22Rv1 (cell line): ENCODE data around the gene EID1.
"Not testable (repeated sequence)": the region's sequence is repeated elsewhere in the genome, so short reads cannot be mapped to it uniquely, and the experiment has no call there.

Experiments
- H3K27ac ChIP-seq: fragments of 450-650 bp; 2 replicates; pipeline ENCODE4 v1.5.1; 2017
- ZFX ChIP-seq: fragments of 450-650 bp; IDR thresholded peaks from 2 replicates; pipeline ENCODE4 v1.6.1; 2017; ENCODE audit warnings: antibody characterized with exemption, borderline replicate concordance
- TF ChIP-seq, protein P1 (sequence below): fragments of 450-650 bp; IDR thresholded peaks from 2 replicates; pipeline ENCODE4 v1.5.1; 2017; ENCODE audit warnings: mild to moderate bottlenecking

The EID1 gene

DNA sequence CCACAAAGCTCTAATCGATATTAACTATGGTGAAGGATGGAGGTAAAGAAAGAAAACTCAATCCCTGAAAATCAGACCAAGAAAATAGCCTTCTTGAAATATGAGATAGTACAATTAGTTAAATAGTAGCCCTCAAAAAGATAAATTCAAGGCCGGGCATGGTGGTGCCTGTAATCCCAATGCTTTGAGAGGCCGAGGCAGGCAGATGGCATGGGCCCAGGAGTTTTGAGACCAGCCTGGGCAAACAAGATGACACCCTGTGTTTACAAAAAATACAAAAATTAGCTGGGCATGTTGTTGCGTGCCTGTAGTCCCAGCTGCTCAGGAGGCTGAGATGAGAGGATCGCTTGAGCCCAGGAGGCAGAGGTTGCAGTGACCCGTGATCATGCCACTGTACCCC is 35.4 kb upstream of the EID1 start:
- no peak for TF ChIP-seq ZFX
- TF ChIP-seq, protein P1, sequence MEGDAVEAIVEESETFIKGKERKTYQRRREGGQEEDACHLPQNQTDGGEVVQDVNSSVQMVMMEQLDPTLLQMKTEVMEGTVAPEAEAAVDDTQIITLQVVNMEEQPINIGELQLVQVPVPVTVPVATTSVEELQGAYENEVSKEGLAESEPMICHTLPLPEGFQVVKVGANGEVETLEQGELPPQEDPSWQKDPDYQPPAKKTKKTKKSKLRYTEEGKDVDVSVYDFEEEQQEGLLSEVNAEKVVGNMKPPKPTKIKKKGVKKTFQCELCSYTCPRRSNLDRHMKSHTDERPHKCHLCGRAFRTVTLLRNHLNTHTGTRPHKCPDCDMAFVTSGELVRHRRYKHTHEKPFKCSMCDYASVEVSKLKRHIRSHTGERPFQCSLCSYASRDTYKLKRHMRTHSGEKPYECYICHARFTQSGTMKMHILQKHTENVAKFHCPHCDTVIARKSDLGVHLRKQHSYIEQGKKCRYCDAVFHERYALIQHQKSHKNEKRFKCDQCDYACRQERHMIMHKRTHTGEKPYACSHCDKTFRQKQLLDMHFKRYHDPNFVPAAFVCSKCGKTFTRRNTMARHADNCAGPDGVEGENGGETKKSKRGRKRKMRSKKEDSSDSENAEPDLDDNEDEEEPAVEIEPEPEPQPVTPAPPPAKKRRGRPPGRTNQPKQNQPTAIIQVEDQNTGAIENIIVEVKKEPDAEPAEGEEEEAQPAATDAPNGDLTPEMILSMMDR = no peak
- H3K27ac ChIP-seq = no peak overlapping the region

DNA sequence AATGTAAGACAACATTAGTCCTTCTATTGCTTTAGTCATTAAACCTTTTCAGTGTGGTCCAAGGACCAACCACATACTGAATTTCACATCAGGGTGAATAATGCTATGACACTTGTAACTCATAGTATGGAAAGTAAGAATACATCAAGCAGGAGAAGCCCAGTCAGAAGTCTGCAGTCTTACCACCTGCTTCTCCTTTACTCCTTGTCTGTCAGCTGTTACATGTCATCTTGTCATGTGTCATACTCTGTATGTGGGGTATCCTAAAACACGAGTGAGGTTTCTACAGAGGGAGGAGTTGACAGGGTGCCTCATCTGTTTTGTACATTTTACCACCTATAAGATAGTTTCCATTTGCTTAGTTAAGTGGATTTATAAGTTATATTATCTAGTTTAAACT is 32.8 kb upstream of the EID1 start:
- TF ChIP-seq ZFX = no peak
- TF ChIP-seq, protein P1 = no peak
- no peak overlapping the region for H3K27ac ChIP-seq

DNA sequence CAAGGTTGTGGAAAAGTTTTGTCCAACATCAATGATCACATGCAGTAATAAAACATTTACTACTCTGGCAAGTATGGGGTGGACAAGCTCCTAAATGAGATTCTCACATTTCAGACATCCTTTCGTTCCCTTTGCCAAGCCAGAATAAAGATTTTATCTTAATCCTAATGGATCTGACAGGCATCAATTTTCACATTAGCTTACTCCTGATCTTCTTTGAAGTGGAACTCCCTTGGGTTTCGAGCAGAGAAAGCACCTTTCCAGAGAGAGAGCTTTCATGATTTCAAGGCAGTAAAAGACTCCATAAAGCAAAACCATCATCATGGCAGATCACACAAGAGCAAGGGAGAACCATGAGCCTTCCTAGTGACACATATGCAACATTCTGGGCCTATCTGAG is 27.3 kb upstream of the EID1 start:
- H3K27ac ChIP-seq = no peak overlapping the region
- no peak for TF ChIP-seq ZFX
- TF ChIP-seq, protein P1 = no peak

DNA sequence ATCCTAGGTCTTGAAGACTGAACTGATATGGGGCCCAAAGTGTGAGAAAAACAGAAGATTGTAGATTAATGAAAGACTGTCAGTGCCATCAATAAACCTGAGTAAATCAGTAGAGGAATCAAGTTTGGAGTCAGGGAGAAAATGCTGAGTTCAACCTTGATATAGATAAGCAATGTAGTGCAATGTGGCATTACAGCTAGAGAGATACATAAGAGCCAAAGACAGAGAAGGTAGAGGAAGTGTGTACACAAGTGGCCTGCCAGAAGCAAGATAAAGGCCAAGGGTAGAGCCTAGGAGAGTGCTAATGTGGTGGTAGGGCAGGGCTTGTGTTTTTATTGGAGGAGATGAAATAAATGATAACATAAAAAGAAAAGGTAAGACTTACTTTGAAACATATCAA is 26.0 kb upstream of the EID1 start:
- H3K27ac ChIP-seq = no peak overlapping the region
- TF ChIP-seq, protein P1 = no peak
- TF ChIP-seq ZFX = no peak

DNA sequence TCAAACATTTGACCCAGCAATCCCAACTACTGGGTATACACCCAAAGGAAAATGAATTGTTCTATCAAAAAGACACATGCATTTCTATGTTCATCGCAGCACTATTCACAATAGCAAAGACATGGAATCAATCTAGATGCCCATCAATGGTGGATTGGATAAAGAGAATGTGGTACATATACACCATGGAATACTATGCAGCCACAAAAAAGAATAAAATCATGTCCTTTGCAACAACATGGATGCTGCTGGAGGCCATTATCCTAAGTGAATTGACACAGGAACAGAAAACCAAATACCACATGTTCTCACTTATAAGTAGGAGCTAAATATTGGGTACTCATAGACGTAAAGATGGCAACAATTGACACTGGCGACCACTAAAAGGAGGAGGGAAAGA is 23.5 kb upstream of the EID1 start:
- H3K27ac ChIP-seq = not testable (repeated sequence)

DNA sequence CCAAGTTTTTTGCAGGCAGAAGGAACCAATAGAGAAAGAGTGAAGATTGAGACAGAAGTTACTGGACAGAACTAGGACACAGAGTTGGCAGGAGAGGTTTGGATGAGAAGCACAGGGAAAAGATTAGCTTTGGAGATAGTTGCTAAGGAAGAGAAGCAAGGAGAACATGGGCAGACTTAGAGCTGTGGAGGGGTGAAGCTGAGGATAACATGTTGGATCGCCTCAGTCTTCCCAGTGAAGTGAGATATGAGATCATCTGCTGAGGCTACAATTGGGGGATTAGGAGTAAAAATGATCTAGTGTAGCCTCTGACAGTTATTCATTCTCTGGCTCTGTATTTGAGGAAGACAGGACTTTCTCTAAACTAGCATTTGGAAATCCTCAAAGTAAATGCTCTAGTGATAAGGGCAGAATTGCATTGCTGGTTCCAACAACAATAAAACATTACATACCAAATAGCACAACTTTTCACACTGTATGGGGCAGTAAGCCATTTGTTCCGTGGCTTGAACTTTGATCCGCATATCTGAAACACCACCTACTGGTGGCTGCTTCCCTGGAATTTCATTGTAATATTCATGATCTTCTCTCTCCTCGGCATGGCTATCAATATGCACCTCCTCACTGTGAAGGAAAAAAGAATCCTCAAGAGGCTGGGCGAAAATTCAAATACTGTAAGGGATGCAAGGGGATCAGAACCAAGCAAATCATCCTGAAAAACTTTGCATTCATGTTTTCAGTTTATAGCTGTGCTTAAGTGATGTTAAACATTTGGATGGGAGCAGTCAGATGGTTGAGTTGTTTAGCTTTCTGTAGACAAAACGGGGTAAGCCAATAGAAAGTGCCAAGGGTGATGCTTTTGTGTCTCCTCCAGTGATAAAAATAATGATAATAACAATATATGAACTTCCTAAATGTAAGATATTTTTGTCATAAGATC is 22.2 kb upstream of the EID1 start:
- no peak overlapping the region for H3K27ac ChIP-seq
- no peak for TF ChIP-seq ZFX
- TF ChIP-seq, protein P1 = peak; percentile 82

DNA sequence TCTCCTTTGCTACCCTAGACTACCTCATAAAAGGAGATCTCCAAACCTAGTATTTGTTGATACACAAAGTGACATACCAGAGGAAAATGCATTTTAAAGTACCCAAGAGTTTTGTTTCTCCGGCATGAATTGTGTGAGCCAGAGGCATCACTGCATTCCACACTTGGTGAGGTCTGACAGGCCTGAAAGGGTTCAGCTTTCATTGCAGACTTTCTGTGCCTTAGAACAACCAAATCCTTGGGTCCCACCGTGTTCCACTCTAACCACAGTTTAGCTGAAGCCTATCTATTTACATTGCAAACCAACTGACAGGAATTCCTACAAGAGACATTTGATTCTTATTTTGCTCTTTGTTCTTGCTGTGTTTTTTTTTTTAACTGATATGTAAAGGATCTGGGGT is 21.0 kb upstream of the EID1 start:
- TF ChIP-seq ZFX = no peak
- TF ChIP-seq, protein P1 = no peak
- no peak overlapping the region for H3K27ac ChIP-seq
